Sigmoid colon (tissue), 4 donors: ENCODE measurements around the gene ULBP2.
"Not testable (repeated sequence)": the region's sequence is repeated elsewhere in the genome, so short reads cannot be mapped to it uniquely, and the experiment has no call there.

Source experiments
- CTCF ChIP-seq, 4 experiments: fragments of 450-650 bp in 3 of 4; fragments of 200-600 bp in 1 of 4; IDR thresholded peaks; one replicate each; pipeline ENCODE4 v1.5.1; 2016 to 2019; ENCODE audit warnings: antibody characterized with exemption in 4 of 4, mild to moderate bottlenecking in 3 of 4, moderate library complexity in 2 of 4
- EP300 ChIP-seq, 4 donors: sonication (generic); formaldehyde crosslinking; IDR thresholded peaks; one replicate each; pipeline ENCODE4 v1.6.1; 2017; ENCODE audit warnings: antibody characterized with exemption in 4 of 4
- POLR2A ChIP-seq, 2 donors: fragments of 450-650 bp; IDR thresholded peaks; one replicate each; pipeline ENCODE4 v1.6.1; 2016; ENCODE audit warnings: antibody characterized with exemption in 2 of 2, mild to moderate bottlenecking in 2 of 2, moderate library complexity in 2 of 2

DNA sequence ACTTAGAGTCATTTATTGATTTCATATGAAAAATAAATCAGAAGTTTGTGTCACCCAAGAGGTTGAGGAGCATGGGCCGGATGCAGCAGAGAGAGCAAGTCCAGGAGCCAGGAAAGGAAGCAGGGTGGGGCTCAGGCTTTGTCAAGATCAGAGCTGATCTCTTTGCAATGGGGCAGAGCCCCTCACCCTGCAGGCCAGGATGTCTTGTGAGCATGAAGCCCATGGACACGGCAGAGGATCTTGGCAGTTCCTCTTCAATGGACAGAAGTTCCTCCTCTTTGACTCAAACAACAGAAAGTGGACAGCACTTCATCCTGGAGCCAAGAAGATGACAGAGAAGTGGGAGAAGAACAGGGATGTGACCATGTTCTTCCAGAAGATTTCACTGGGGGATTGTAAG is 27.1 kb downstream of the ULBP2 start:
- TF ChIP-seq CTCF, POLR2A, EP300 (IDR thresholded peaks at IDR 0.05): not testable (repeated sequence)
